Rectal smooth muscle tissue (tissue), 1 donor: ENCODE data around the gene ZMYND11.
A peak's percentile ranks its signal among the peaks of the same experiment; 100 is the strongest.

Experiments used
- H3K27ac ChIP-seq: one replicate; pipeline ENCODE4 v1.7.0; 2013; ENCODE audit warnings: low read depth, low read length, inconsistent platforms
- H3K27me3 ChIP-seq: one replicate; pipeline ENCODE4 v1.7.0; 2013; ENCODE audit warnings: low read length; ENCODE audit not compliant: control insufficient read depth, insufficient read depth
- H3K36me3 ChIP-seq: one replicate; pipeline ENCODE4 v1.7.0; 2013; ENCODE audit warnings: low read length; ENCODE audit not compliant: control insufficient read depth, insufficient read depth
- H3K4me1 ChIP-seq: one replicate; pipeline ENCODE4 v1.7.0; 2013; ENCODE audit warnings: low read length; ENCODE audit not compliant: control insufficient read depth, insufficient read depth
- H3K4me3 ChIP-seq: one replicate; pipeline ENCODE4 v1.7.0; 2013; ENCODE audit warnings: low read length
- H3K9ac ChIP-seq: one replicate; pipeline ENCODE4 v1.7.0; 2013; ENCODE audit warnings: low read length

The ZMYND11 gene

GRCh38 chr10:104416-104815, 30.8 kb upstream of the ZMYND11 start:
- Histone ChIP-seq H3K4me3 (no peak overlapping the region), H3K9ac (no peak overlapping the region), H3K36me3 (no peaks in the 10 kb centered on the region), H3K4me1 (no peaks in the 10 kb centered on the region), H3K27me3 (no peaks in the 10 kb centered on the region), H3K27ac (no peak overlapping the region)

DNA sequence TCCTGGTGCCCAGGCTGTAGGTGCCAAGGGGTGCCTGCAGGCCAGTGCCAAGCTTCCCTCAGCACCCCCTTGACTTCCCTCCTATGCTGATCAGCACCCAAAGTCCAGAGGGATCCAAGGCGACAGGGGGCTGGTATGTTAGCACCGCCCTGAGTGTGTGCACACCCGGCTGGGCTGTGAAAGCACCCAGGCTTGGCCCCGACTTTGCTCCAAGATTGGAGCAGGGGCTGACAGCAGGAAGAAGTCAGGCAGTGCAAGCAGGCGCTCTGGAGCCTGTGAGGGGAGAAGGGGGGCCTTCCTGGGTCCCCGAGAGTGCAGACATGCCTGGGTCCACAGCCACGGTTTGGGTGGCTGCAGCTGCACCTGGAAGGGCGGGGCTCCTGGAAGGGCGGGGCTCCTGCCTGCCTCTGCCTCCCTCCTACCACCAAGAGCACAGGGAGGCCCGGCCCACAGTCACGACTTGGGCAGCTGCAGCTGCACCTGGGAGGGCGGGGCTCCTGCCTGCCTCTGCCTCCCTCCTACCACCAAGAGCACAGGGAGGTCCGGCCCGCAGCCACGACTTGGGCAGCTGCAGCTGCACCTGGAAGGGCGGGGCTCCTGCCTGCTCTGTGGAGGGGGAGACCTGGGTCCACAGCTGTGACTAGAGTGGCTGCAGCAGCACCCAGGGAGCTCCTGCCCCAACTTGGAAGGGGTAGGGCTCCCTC, 30.2 kb upstream of the ZMYND11 start:
- no peak overlapping the region for H3K4me3 ChIP-seq
- no peak overlapping the region for H3K27ac ChIP-seq
- H3K9ac ChIP-seq: no peak overlapping the region
- H3K27me3 ChIP-seq: no peaks in the 10 kb centered on the region
- no peaks in the 10 kb centered on the region for H3K36me3 ChIP-seq
- no peaks in the 10 kb centered on the region for H3K4me1 ChIP-seq

DNA sequence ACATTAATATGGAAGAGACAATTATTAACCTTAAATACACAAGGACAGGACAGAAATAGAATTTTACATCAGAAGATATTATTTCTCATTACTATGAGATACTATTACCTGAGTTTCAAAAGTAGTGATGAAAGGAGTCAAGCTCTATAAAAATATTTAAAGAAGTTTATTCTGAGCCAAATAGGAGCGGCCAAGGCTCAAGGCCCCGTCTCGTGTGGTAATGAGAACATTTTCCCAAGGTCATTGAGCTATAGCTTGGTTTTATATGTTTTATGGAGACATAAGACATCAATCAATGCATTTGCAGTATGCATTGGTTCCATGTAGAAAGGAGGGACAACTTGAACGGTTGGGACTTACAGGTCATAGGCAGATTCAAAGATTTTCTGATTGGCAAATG, 29.4 kb upstream of the ZMYND11 start:
- no peak overlapping the region for H3K9ac ChIP-seq
- no peak overlapping the region for H3K4me3 ChIP-seq
- no peaks in the 10 kb centered on the region for H3K4me1 ChIP-seq
- H3K27ac ChIP-seq: no peak overlapping the region
- H3K27me3 ChIP-seq: no peaks in the 10 kb centered on the region
- no peaks in the 10 kb centered on the region for H3K36me3 ChIP-seq

GRCh38 chr10:106740-107139, 28.5 kb upstream of the ZMYND11 start:
- Histone ChIP-seq H3K4me1 (no peaks in the 10 kb centered on the region), H3K36me3 (no peaks in the 10 kb centered on the region)

GRCh38 chr10:112246-112645, 23.0 kb upstream of the ZMYND11 start:
- H3K4me1 ChIP-seq: no peaks in the 10 kb centered on the region
- H3K4me3 ChIP-seq: no peak overlapping the region
- H3K9ac ChIP-seq: no peak overlapping the region
- H3K27ac ChIP-seq: no peak overlapping the region
- H3K36me3 ChIP-seq: no peaks in the 10 kb centered on the region
- no peaks in the 10 kb centered on the region for H3K27me3 ChIP-seq

More at GRCh38 chr10:106740-107139, 28.5 kb upstream of the ZMYND11 start:
- H3K27ac ChIP-seq: no peak overlapping the region
- H3K4me3 ChIP-seq: no peak overlapping the region
- no peak overlapping the region for H3K9ac ChIP-seq
- no peaks in the 10 kb centered on the region for H3K27me3 ChIP-seq

GRCh38 chr10:124874-125273, 10.4 kb upstream of the ZMYND11 start:
- Histone ChIP-seq H3K4me3 (no peak overlapping the region), H3K27ac (no peak overlapping the region), H3K36me3 (no peaks in the 10 kb centered on the region), H3K27me3 (no peaks in the 10 kb centered on the region), H3K9ac (no peak overlapping the region), H3K4me1 (no peaks in the 10 kb centered on the region)

- H3K36me3 ChIP-seq: no peaks in the 10 kb centered on the region
- no peaks in the 10 kb centered on the region for H3K4me1 ChIP-seq
- no peaks in the 10 kb centered on the region for H3K27me3 ChIP-seq
- no peak overlapping the region for H3K9ac ChIP-seq
- no peak overlapping the region for H3K27ac ChIP-seq
- H3K4me3 ChIP-seq: no peak overlapping the region
Measured at GRCh38 chr10:127612-128432, 7.4 kb upstream of the ZMYND11 start.

DNA sequence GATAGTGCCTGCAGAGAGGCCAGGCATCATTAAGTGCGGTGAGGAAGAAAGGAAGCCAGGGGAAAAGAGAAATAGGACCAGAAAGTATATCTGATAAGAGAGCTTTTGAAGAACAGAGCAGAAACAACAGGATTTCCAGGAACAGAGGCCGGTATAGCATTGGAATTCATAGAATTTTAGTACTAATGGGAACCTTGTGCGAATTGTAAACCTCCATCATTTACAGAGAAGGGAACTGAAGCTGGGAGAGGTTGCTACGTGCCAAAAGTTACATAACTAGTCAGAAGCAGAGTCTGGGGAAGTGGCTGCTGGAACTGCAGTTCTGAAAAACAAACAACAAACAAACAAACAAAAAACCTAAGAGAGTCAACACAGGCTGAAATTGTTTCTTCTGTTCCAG, 5.4 kb upstream of the ZMYND11 start:
- H3K9ac ChIP-seq: no peak overlapping the region
- no peaks in the 10 kb centered on the region for H3K36me3 ChIP-seq
- peaks cover 6% of the 10 kb centered on the region for H3K4me1 ChIP-seq
- H3K27ac ChIP-seq: no peak overlapping the region
- no peak overlapping the region for H3K4me3 ChIP-seq
- H3K27me3 ChIP-seq: no peaks in the 10 kb centered on the region

- Histone ChIP-seq H3K27ac (no peak overlapping the region), H3K4me3 (no peak overlapping the region), H3K36me3 (no peaks in the 10 kb centered on the region), H3K4me1 (peaks cover 16% of the 10 kb centered on the region), H3K27me3 (no peaks in the 10 kb centered on the region), H3K9ac (no peak overlapping the region)
Measured at GRCh38 chr10:132946-133898, 2.0 kb upstream of the ZMYND11 start.

DNA sequence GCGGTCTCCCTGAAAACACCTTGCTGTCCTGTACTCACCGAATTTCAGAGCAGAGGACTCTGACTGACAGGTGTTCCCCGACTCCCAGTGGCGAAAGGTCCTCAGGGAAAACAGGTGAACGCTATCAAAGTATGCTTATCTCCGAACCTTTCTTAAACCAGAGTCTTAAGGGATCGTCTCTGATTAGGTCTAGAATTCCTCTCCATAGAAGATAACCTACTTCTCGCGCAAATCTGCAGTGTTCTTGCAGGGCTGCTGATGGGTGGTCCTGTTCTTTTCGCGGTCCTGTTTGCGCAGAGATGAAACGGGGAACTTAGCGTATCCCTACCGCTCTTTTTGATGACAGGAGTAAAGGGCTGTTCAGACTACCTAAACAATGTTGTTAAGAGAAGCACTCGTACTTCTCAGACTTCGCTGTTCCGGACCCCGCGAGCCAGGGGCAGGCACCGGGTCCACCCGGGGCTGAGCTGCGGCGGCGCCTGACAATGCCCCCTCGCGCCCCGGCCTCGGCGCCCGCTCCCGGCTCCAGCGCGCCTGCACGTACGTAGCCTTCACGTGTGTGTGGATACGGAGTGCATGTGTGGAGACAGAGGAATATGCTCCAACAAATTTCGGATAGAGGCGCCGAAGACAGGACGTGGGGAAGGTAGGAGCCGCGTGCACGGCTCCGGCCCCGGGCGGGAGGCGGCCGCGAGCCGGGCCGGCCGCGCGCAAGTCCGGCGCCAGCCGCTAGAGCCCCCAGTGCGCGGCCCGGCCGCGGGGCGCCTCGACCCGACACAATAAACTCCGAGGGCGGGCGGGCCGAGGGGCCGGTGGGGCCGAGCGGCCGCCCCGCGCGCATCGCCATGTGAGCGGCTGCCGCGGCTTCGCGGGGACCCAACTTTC, 766 bp upstream of the ZMYND11 start:
- Histone ChIP-seq H3K4me1 (peaks cover 16% of the 10 kb centered on the region), H3K9ac (peak overlapping the region; percentile 74), H3K4me3 (peak overlapping the region; percentile 83), H3K36me3 (no peaks in the 10 kb centered on the region), H3K27me3 (no peaks in the 10 kb centered on the region), H3K27ac (peak overlapping the region; percentile 90)

DNA sequence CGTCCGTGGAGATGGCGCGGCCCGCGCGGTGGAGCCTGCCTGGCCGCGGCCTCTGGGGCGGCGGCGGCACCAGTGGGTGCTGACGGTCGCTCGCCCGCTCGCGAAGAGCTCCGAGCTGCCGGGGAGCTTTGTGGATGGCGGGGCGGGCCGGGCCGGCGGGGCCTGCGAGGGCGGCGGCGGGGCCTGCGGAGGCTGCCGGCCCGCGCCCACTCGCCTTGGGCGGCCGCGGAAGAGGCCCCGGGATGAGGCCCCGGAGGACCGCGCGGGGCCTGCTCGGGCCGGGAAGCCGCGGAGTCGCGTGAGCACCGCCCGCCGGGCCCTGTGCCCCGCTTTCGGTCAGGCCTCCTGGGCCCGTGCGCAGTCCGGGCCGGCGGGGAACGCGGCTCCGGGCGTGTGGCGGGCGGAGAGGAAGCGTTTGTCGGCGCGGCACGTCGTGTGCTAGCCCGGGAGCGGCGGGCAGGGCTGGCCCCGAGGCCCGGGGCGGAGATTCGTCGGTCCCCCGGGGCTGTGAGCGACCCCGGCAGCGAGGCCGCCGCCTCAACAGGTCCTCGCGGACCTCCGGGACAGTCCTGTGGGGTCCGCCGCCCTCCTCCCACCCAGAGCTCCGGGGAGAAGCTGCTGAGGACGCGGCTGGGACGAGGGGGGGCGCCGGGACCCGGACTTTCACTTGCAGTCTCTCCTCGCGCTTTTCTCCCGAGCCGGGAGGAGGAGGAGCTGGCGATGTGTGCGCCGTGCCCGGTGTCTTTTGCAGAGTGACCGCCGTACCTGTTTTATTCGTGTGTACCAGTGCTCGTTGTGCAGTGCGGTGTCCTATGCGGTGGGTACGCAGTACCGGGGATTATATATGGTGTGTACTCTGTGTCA, 578 bp downstream of the ZMYND11 start:
- peak overlapping the region; percentile 90 for H3K27ac ChIP-seq
- H3K9ac ChIP-seq: peak overlapping the region; percentile 70
- H3K36me3 ChIP-seq: no peaks in the 10 kb centered on the region
- H3K4me1 ChIP-seq: peaks cover 16% of the 10 kb centered on the region
- H3K4me3 ChIP-seq: peak overlapping the region; percentile 90
- no peaks in the 10 kb centered on the region for H3K27me3 ChIP-seq
